ENCODE measurements around the gene ASIC2.

Gene ASIC2

DNA sequence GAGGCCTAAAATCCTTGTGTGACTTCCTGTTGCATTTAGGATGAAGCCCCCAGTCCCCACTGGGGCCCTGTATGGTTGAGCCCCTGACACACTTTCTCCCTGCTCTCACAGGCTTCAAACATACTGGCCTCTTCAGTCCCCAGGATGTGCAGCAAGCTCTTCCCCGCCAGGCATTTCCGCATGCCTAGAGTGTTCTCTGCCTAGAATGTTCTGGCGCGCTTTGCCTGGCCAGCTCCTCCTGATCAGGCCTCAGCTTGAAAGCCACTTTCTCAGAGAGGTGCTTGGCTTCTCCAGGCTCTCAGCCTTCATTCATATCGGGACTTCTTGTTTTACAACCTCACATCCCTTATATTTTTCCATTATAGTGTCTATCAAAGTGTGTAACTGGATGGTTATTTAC is 177.7 kb downstream of the ASIC2 start:
- DNase-seq (ENCODE audit: low read depth in 3 of 3) = no peak

DNA sequence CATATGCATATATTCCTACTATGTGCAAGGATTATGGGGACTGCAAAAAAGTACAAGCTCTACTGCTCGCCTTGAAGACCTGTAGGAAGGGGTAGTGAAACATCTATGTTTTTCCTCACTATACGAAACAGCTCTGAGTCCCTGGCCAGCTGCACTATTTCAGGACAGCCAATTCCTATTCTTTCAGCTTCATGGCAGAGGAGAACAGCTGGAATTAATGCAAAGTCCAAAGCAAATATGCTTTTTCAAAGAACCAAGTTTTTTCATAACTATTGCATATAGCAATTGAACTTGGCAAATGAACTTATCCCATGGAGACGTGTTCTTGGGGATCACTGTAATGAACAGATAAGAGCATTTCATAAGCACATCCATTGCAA is 179.1 kb downstream of the ASIC2 start:
- DNase-seq (ENCODE audit: low read depth in 3 of 3) = no peak

DNA sequence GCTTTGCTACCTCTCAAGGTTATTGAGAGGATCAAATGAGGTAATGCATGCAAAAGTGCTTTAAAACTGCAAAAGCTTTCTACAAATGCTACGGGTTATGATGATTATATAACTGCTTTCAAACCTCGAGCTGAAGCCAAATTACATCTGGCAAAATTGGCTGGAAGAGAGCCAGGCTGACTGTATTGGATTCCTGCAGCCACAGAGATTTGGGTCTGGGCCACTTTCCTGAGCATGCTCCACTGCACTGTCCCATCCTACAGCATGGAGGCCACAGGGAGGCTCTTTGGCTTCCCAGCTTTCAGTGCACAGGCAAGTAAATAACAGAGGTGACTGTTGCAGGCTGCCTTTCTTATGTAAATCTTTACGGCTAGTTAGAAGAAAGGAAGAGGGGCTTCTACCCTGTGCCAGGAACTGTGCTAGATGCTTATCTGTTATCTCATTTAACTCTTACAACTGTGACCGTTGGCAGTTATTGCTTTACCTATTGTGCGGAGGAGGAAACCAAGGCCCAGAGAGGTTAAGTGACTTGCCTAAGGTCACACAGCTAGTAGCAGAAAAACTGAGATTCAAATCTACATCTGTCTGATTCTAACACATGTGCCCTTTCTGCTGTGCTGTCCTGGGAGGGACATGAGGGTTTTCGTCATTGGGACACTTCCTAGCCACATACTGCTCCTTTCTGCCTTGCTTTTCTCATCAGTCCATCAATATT is 179.7 kb downstream of the ASIC2 start:
- no peak for DNase-seq (ENCODE audit: low read depth in 3 of 3)

DNA sequence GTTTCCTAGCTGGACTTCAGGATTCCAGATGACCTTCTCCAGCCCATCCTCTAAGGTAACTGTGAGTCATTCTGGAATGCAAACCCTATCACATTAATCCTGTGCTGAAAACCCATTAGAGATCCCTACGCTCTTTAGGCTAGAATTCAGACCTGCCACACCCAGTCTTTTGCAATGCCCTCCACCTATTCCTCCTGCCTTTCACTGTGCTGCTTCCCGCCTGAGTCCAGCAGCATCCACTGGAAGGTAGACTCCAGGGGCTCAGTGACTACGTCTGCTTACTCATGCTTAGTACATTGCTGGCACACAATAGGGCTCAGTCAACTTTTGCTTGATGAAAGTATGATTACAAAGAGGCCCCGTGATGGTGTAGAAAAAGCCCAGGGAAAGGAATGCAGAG is 180.3 kb downstream of the ASIC2 start:
- DNase-seq (ENCODE audit: low read depth in 3 of 3) = no peak

DNA sequence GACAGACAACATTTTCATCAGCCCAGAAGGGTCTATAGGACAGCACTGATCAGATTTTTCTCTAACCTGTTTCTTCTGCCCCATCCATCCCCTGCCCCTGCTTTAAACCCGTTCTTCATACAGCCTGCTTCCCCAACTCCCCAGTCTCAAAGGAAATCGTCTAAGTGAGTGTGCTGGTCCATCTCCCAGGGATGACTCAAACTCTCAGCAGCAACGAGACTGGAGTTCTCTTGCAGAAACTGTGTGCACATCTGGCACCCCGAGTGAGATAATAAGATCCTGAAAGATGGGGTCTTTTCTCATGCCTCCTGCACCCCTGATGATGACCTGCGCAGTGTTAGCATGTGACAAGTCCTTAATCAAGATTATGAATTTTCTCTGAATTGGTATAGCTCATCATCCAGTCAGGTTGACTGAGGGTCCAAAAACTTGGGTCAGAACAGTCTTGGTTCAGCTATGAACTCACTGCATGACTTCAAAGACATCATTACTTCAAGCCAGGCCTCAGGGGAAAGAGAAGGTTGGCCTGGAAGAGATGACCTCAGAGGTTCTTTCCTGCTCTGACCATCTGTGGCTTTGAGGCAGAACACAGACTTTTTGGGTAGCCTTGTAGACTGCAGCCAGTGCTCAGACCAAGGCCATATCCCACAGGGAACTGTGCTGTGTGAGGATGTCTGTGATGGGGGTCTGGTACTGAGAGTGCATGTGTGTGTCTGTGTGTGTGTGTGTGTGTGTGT is 183.6 kb downstream of the ASIC2 start:
- no peak for DNase-seq (ENCODE audit: low read depth in 3 of 3)

DNA sequence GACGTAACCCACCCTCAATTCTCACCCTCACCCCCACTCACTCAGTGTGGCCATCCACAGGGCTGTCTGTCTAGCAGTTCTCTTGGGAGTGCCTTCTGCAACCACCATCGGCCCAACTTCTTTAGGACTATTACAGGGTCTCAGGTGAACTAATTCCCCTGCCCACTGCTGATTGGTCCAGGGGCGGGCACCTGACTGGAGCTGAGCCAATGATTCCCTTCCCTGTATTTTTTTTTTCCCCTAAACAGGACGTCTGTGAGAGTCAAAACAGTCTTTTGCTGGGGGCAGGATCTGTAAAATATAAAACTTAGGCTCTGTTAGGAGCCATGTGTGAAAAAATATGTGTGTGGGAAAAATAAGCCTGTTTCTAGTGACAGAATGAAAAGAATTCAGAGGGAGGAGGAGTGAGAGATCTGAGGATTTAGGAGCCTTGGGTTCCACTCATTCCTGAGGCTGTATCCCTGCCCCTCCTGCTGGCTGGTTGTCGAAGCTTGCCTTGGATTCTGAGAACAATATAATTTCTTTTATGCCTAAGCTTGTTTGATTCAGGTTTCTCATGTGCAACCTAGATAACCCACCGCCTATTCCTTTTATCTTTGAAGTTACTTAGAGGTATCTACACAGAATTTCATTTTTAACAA is 186.4 kb downstream of the ASIC2 start:
- no peak for DNase-seq (ENCODE audit: low read depth in 3 of 3)

DNA sequence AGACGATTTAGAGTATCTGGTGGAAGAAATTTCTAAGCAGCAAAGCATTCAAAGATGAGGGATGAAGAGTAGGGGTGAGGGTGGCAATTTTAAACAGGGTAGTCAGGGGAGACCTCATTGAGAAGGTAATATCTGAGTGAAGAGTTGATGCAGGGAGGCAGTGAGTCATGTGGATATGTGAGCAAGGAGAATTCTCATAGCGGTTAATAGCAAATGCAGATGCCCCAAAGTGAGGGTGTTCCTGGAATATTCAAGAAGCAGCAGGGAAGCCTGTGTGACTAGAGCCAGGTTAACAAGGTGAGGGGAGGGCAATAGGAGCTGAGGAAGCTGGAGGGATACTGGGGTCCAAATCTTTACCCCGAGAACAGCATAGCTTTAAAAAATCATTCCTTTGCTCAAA is 187.2 kb downstream of the ASIC2 start:
- DNase-seq (ENCODE audit: low read depth in 3 of 3) = no peak

DNA sequence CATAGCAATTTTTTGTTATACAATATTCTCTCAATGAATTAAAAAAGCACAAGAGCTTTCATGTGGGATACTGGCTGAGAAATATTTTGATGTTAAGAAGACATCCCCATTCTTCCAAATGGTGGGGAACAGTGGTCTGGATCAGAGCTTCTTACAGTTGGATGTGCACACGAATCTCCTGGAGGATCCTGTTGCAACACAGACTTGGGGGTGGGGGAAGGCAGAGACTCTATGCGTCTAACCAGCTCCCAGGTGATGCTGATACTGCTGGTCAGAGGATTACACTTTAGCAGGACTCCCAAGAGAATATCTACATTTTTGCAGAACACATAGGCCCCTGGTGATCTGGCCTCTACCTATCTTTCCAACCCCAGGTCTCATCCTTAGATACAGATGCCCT is 193.2 kb downstream of the ASIC2 start:
- no peak for DNase-seq (ENCODE audit: low read depth in 3 of 3)

DNA sequence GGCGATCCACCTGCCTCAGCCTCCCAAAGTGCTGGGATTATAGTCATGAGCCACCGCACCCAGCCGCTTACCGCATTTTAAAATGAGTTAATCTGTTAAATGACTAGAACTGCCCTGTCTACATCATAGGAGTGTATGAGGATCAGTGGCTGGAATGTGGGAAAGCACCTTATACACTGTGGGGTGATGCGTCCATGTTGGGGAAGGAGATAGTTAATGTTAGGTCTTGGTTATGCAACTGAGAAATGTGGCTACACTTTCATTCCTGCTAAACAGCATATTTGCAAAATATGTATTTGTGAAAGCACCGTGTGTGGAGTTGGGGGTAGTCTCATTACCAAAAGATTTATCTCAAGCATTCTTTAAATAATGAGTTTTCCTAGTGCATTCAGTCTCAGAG is 193.8 kb downstream of the ASIC2 start:
- no peak for DNase-seq (ENCODE audit: low read depth in 3 of 3)

DNA sequence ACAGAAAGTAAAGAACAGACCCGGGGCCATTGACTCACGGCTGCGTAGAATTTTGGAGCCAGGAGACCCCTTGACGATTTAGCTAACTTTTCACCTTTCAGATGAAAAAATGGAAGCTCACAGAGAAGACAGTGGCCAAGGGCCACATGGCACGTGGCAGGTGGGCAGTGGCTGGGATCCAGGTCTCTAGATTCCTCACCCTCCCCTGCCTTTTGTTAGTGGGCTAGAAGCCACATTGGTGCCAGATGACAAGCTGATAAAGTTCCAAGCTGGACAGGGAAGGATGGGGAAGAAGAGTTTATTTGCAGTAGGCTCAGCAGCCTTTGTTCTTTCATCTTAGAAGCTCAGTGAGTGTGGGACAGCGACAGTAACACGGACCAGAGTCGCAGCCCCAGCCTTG is 195.7 kb downstream of the ASIC2 start:
- no peak for DNase-seq (ENCODE audit: low read depth in 3 of 3)

DNA sequence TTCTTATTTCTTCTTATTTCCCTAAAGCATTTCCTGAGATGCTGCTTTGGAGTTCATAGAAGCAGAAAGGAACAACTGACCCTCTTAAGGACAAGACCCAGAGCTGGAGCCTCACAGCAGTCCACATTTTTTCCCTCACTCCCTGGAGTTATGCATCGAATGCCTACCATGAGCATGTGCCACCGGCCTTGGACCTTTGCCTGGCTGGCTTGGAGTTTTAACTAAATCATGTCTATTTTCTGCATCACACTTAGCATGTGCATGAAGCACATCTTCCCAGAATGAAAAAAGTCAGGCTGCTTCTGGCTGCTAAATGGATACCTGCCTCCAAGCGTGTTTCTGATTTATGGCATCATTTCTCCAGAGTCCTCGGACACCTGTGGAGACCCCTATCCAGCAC is 196.9 kb downstream of the ASIC2 start:
- no peak for DNase-seq (ENCODE audit: low read depth in 3 of 3)

DNA sequence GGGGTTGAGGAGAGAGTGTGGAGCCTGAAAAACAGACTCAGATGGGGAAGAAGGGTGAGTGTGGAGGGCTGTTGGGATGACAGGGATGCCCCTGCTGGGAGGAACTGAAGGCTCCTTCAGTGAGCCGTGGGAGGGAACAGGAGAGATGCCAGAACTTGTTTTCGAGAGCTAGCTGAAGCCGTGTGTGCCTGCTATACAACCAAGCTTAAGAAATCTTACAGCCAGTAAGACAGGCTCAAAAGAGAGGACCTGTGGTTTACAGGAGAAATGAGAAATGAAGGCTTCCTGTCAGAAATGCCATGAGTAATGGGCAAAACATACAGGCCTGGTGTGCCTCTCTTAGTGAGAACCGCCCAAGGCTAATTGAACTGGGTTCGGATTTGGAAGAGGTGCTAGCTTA is 201.8 kb downstream of the ASIC2 start:
- no peak for DNase-seq (ENCODE audit: low read depth in 3 of 3)

DNA sequence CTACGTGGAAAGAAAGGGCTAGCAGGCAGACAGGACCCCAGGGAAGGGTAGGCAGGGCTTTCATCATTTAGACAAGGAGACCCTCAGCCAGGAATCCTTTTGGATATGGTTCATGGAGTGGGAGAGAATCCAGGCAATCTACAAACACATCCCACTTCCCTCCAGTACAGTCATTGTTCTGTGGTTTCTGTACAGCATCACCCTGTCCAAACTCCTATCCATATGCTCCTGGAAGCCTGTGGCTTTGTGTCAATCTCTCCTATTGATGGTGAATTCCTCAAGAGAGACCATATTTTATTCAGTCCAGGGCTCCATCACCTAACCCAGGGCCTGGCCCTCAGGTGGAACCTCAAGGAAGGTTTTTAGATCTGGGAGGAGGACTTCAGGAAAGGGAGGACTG is 202.3 kb downstream of the ASIC2 start:
- DNase-seq (ENCODE audit: low read depth in 3 of 3) = no peak

DNA sequence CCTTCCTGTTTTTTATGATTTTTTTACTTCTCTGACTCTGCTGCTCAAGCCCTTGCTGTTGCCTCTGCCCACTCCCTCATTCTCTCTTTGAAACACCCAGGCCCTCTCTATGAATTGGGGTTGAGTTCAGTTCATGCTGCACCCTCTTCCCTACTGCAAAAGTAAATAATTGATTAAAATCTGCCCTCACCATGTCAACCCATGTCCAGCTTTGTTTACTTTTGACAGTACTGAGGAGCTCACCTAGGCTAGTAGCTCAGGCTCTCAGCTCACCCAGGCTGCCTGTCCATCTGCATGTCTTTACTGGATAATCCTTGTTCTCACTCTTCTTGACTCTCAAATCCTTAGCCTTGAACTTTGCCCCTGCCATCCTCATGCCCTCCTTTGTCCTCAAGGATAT is 206.2 kb downstream of the ASIC2 start:
- no peak for DNase-seq (ENCODE audit: low read depth in 3 of 3)

DNA sequence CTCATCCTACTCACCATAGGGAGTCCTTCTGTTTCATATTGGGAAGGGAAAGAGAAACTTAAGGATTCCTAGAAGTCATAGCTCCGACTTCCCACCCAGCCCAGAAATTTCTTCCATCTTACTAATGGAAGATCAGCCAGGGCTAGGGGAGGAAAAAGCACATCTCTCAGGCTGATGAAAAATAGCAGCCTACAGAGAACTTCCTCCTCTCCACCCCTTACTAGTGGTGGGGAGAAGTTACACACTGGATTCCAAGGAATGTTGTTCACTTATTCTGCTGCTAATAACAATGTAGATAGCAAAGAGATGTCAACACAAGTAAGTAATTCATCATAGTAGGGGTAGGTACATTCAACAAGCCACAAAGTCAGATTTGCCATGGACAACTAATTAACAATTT is 207.1 kb downstream of the ASIC2 start:
- no peak for DNase-seq (ENCODE audit: low read depth in 3 of 3)

DNA sequence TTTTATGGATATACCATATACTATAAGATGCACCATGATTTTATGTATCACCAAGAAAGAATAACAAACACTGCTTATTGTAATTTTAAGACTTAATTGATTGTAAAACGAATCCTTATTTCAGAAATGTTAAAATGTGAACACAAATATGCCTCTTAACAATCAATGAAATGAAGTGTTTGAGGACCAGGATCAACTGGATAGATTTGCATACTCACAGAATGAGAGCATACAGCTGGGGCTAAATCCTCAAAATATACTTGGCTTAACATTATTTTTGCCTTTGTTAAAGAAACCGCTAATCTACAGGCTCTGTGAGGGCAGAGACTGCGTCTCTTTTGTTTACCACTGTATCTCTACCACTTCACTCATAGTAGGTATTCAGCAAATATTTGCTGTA is 207.8 kb downstream of the ASIC2 start:
- DNase-seq (ENCODE audit: low read depth in 3 of 3) = no peak

DNA sequence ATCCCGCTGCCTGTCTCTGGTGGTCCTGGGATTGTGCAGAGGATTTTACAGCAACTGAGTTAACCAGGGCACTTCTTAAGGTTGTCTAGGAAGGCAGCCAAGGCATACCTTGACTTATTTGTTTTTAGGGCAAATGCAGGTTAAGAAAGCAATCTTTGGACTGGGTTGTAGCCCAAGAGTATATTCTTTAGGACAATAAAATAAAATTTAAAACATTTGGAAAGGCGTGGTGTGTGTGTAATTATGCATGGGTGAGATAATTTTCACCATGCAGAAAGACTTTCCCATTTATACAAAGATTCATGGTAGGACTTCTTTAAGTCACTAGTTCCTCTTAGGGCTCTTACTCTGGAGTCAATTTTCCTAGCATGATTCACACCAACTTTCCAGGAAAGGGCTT is 208.3 kb downstream of the ASIC2 start:
- no peak for DNase-seq (ENCODE audit: low read depth in 3 of 3)

DNA sequence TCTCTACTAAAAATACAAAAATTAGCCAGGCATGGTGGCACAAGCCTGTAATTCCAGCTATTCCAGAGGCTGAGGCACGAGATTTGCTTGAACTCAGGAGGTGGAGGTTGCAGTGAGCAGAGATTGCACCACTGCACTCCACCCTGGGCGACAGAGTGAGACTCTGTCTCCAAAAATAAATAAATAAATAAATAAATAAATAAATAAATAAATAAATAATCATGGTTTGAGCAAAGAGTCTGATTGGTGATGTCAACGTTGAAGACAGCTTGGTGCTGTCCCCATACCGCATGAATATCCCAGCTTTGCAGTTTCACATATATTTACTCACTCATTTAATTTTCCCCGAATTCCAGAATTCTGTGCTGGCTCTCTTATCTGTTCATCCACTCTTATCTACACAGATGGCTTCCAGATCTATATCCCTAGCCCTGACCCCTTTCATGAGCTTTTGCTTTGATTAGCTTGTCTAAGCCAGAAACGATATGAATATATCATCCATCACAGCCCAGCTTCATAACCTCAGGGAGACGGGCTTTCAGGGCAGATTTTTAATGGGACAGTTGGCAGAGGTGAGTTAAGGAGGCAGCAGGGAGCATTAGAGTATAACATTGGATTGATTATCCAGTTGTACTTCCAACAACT is 210.4 kb downstream of the ASIC2 start:
- DNase-seq (ENCODE audit: low read depth in 3 of 3) = no peak

DNA sequence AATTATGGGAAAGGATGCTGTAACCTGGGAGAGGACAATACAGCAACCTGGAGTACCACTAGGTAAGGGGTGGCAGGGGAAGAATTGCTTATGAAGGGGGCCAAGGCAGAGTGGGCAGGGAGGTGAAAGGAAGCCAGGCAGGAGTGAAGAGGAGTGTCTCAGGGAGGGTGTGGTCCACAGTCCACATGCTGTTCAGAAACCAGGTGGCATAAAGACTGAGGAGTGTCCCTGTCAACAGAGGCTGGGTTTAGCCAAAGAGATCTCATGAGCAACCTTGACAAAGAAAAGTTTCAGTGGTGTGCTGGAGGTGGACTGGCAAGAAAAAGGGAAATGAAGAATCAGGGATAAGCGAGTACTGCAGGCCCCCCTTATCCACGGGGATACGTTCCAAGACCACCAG is 213.0 kb downstream of the ASIC2 start:
- DNase-seq (ENCODE audit: low read depth in 3 of 3) = no peak

DNA sequence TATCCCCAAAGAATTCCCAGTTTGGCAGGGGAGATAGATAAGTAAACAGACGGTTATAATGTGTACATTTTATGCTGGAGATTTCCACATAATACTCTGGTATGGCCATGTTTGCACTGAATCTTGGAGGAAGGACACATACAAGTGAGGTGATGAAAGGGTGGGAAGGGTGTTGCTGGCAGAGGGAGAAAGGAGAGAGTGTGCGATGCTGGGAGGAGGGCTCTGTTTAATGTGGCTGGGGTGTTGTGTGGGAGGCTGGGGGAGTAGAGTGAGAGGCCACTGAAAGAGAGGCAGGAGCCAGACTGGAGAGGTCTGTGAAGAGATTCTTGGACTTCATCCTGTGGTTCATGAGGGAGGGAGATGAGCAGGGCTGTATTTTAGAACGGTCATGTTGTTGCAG is 213.9 kb downstream of the ASIC2 start:
- no peak for DNase-seq (ENCODE audit: low read depth in 3 of 3)

DNA sequence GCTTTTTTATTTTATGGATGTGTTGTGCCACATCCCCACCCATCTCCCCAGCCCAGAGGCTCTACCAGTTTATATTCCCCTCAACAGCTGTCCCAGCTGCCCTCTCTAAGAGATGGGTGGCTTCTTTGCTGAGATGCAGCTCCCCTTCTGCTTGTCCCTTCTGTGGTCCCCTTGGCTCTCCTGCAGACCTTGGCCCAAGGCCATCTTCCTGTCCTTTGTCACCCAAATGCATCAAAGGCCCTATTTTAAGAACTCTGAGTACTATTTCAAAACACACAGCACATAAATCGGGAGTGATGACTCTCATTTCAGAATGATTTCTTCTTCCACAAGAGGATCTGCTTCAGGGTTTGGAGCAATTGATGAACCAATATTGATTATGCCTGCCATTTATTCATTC is 216.1 kb downstream of the ASIC2 start:
- no peak for DNase-seq (ENCODE audit: low read depth in 3 of 3)

DNA sequence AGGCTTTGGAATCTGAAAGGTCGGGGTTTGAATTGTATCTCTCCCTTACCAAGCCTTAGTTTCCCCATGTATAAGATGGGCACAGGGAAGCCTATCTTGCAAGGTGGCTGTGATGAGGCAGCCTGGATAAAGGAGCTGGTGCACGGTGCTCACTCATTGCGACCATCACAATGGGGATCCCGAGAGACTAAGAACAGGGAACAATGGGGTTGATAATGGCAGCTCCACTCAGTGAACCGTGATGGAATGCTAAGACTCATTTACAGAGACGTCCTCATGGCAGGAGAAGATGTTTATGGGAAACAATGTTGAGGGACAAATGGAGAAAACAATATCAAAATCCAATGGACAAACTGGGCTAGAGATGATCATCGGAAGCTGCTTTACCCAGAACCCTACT is 219.7 kb downstream of the ASIC2 start:
- no peak for DNase-seq (ENCODE audit: low read depth in 3 of 3)

Measured in stimulated activated CD4-positive, alpha-beta T cell treated with anti-CD3 and anti-CD28 coated beads, TNF-alpha, amount 100 ng/mL, for 4 hours (primary cell).